GM10248 (cell line): ENCODE data around the gene FILIP1L.

Experiments
- CTCF ChIA-PET: fragments of 300-600 bp; sonication (Branson Sonifier 250); formaldehyde crosslinking; extraction: SDS; loops from one replicate; lab custom pipeline; 2021; ENCODE audit warnings: antibody characterized with exemption; lab: Yijun Ruan, JAX
- POLR2A ChIA-PET: fragments of 350-650 bp; sonication (Branson Sonifier 250); formaldehyde crosslinking; extraction: SDS; loops from one replicate; lab custom pipeline; 2020; ENCODE audit warnings: antibody characterized with exemption; lab: Yijun Ruan, JAX
- DNase-seq: peaks from one replicate; pipeline ENCODE4 v3.0.0; 2012; ENCODE audit errors: extremely low spot score
- CTCF ChIP-seq: IDR thresholded peaks from 2 replicates; pipeline ENCODE4 v1.5.1; 2012; ENCODE audit warnings: mild to moderate bottlenecking, low read depth; ENCODE audit errors: extremely low read depth, missing control alignments, control extremely low read depth

Gene FILIP1L

GRCh38 chr3:99950921-99951320, 163.4 kb downstream of the FILIP1L start:
- POLR2A ChIA-PET, result no interaction called here

GRCh38 chr3:99949956-99950670, 164.2 kb downstream of the FILIP1L start:
- DNase-seq, result no peak
- TF ChIP-seq CTCF, result no peak
- ChIA-PET CTCF (interaction anchor here (0.8 to 1.9 kb wide), 6 partner anchors 10 to 83 kb away, joined by 3 to 5 read pairs (median 3); no protein-coding TSS in a partner anchor), POLR2A (no interaction called here)

More at GRCh38 chr3:99950921-99951320, 163.4 kb downstream of the FILIP1L start:
- CTCF ChIA-PET, result interaction anchor here (0.8 to 1.9 kb wide), 6 partner anchors 12 to 84 kb away, joined by 3 to 5 read pairs (median 3); no protein-coding TSS in a partner anchor
- no peak for TF ChIP-seq CTCF
- no peak for DNase-seq

GRCh38 chr3:99948467-99949089, 165.7 kb downstream of the FILIP1L start:
- ChIA-PET CTCF (interaction anchor here (1.1 to 1.5 kb wide), 4 partner anchors 8 to 107 kb away, joined by 3 to 4 read pairs (median 3); no protein-coding TSS in a partner anchor), POLR2A (no interaction called here)
- TF ChIP-seq CTCF, result no peak
- DNase-seq, result no peak

GRCh38 chr3:99947356-99947755, 166.9 kb downstream of the FILIP1L start:
- POLR2A ChIA-PET, result no interaction called here
- DNase-seq, result no peak
- TF ChIP-seq CTCF, result no peak
- CTCF ChIA-PET, result interaction anchor here (1.2 to 1.6 kb wide), 4 partner anchors 9 to 106 kb away, joined by 3 to 5 read pairs (median 4); no protein-coding TSS in a partner anchor

GRCh38 chr3:99945328-99945995, 168.8 kb downstream of the FILIP1L start:
- DNase-seq, result no peak
- no peak for TF ChIP-seq CTCF
- ChIA-PET POLR2A (no interaction called here), CTCF (interaction anchor here (1.0 to 1.5 kb wide), 4 partner anchors 8 to 18 kb away, joined by 4 to 7 read pairs (median 6); no protein-coding TSS in a partner anchor)
